GM12878 (cell line): ENCODE data around the gene TPGS2. TPM values are rescaled to one million over a fixed set of nuclear protein-coding genes. Genes with fewer than 3 reads are reported as not detected.

Source experiments
- ATAC-seq: fragments of 200-7000 bp; cut with Tn5 transposase; 3 replicates; pipeline ENCODE4 v1.9.1; 2020; ENCODE audit warnings: mild to moderate bottlenecking, moderate library complexity
- BruUV-seq: library from RNA; stranded (reverse); fragments of 400-500 nt; replicated peaks from 2 replicates; lab custom pipeline; 2021; lab: Mats Ljungman, UMichigan
- CTCF ChIA-PET: fragments of 300-600 bp; sonication (Branson Sonifier 250); formaldehyde crosslinking; extraction: SDS; loops from one replicate; lab custom pipeline; 2021; ENCODE audit warnings: inconsistent platforms; lab: Yijun Ruan, JAX
- POLR2A ChIA-PET: fragments of 350-600 bp; formaldehyde crosslinking; extraction: SDS; loops from one replicate; lab custom pipeline; 2021; ENCODE audit warnings: inconsistent platforms; lab: Charles Lee
- RAD21 ChIA-PET: fragments of 300-600 bp; sonication (Branson Sonifier 250); formaldehyde crosslinking; loops from one replicate; lab custom pipeline; 2023; ENCODE audit warnings: antibody characterized with exemption; ENCODE audit not compliant: unreplicated experiment; lab: Charles Lee
- SMC1A ChIA-PET: fragments of 300-600 bp; sonication (Branson Sonifier 250); formaldehyde crosslinking; loops from one replicate; lab custom pipeline; 2023; ENCODE audit not compliant: unreplicated experiment, uncharacterized antibody; lab: Charles Lee
- DNase-seq: peaks from one replicate; pipeline ENCODE4 v3.0.0-alpha.2; 2011; ENCODE audit warnings: low read depth, low spot score
- FAIRE-seq: peaks from 3 replicates; lab custom pipeline; 2011; peaks lifted over from hg19 to GRCh38; lab: Jason Lieb, UNC
- H2AFZ ChIP-seq: 2 replicates; pipeline ENCODE4 v1.6.0; 2011; ENCODE audit warnings: low read depth, low read length, control low read depth; ENCODE audit not compliant: control insufficient read depth
- H3K27ac ChIP-seq: 2 replicates; pipeline ENCODE4 v1.5.1; 2011; ENCODE audit warnings: control low read depth; ENCODE audit not compliant: control insufficient read depth, insufficient read depth
- H3K27me3 ChIP-seq, 2 experiments: replicated peaks in 1 of 2; 2 replicates each; pipeline versions ENCODE4 v1.6.0 to v1.6.1; 2011; ENCODE audit warnings: low read length in 1 of 2; ENCODE audit not compliant: control insufficient read depth in 2 of 2, insufficient read depth in 2 of 2
- H3K36me3 ChIP-seq, 2 experiments: 2 replicates each; pipeline ENCODE4 v1.5.1; 2011; ENCODE audit warnings: low read length in 1 of 2; ENCODE audit not compliant: control insufficient read depth in 2 of 2, insufficient read depth in 2 of 2
- H3K4me1 ChIP-seq: 2 replicates; pipeline ENCODE4 v1.6.1; 2011; ENCODE audit warnings: mild to moderate bottlenecking, low read length, moderate library complexity, mixed read lengths; ENCODE audit not compliant: control insufficient read depth, insufficient read depth
- H3K4me2 ChIP-seq: 2 replicates; pipeline ENCODE4 v1.6.0; 2011; ENCODE audit warnings: control low read depth; ENCODE audit not compliant: control insufficient read depth, insufficient read depth
- H3K4me3 ChIP-seq: fragments of 200-600 bp; sonication (generic); 2 replicates; pipeline ENCODE4 v1.5.1; 2016
- H3K79me2 ChIP-seq: 2 replicates; pipeline ENCODE4 v1.6.0; 2011; ENCODE audit warnings: low read length; ENCODE audit not compliant: control insufficient read depth, insufficient read depth
- H3K9ac ChIP-seq: 2 replicates; pipeline ENCODE4 v1.8.0; 2011; ENCODE audit warnings: low read length, control low read depth, mixed read lengths; ENCODE audit not compliant: control insufficient read depth, insufficient read depth
- H3K9me3 ChIP-seq: replicated peaks from 3 replicates; pipeline ENCODE4 v1.5.1; 2011; ENCODE audit warnings: mild to moderate bottlenecking, low read length; ENCODE audit not compliant: control insufficient read depth, insufficient read depth
- H4K20me1 ChIP-seq: 2 replicates; pipeline ENCODE4 v1.6.0; 2011; ENCODE audit not compliant: control insufficient read depth, insufficient read depth
- BMI1 ChIP-seq: fragments of 450-650 bp; IDR thresholded peaks from 2 replicates; pipeline ENCODE4 v1.6.1; 2016; ENCODE audit warnings: mild to moderate bottlenecking, moderate library complexity, borderline replicate concordance
- EZH2 ChIP-seq: IDR thresholded peaks from 2 replicates; pipeline ENCODE4 v1.6.1; 2012; ENCODE audit warnings: low read depth, mild to moderate bottlenecking, control low read depth, inconsistent platforms, low read length, borderline replicate concordance; ENCODE audit not compliant: control insufficient read depth
- HDAC6 ChIP-seq: fragments of 200-600 bp; sonication (generic); IDR thresholded peaks from one replicate; pipeline ENCODE4 v1.8.0; 2017; ENCODE audit warnings: antibody characterized with exemption; ENCODE audit not compliant: unreplicated experiment
- NFYA ChIP-seq: IDR thresholded peaks from 2 replicates; pipeline ENCODE4 v1.6.1; 2011; ENCODE audit warnings: low read depth, mild to moderate bottlenecking, low read length, improper control_type of control experiment, borderline replicate concordance
- POLR2AphosphoS2 ChIP-seq: IDR thresholded peaks from 2 replicates; pipeline ENCODE4 v1.6.1; 2011; ENCODE audit warnings: low read depth, mild to moderate bottlenecking, low read length, improper control_type of control experiment, moderate library complexity
- SPI1 ChIP-seq: IDR thresholded peaks from 2 replicates; pipeline ENCODE4 v1.6.1; 2011; ENCODE audit warnings: low read depth, mild to moderate bottlenecking, low read length, moderate library complexity, borderline replicate concordance; ENCODE audit not compliant: insufficient read depth
- STAT3 ChIP-seq: IDR thresholded peaks from 2 replicates; pipeline ENCODE4 v1.6.1; 2011; ENCODE audit warnings: low read depth, low read length, improper control_type of control experiment
- TCF3 ChIP-seq: IDR thresholded peaks from 2 replicates; pipeline ENCODE4 v1.6.1; 2012; ENCODE audit warnings: low read depth, mild to moderate bottlenecking, low read length, borderline replicate concordance; ENCODE audit not compliant: insufficient read depth
- ZNF217 ChIP-seq: fragments of 450-650 bp; IDR thresholded peaks from 2 replicates; pipeline ENCODE4 v1.6.1; 2017; ENCODE audit warnings: antibody characterized with exemption, mild to moderate bottlenecking
- ZNF384 ChIP-seq: IDR thresholded peaks from 2 replicates; pipeline ENCODE4 v1.6.1; 2012; ENCODE audit warnings: low read depth, mild to moderate bottlenecking, low read length, improper control_type of control experiment, borderline replicate concordance
- WGBS: methylation state at CpG from one replicate; pipeline ENCODE4 v1.1.6; 2016; ENCODE audit warnings: low lambda C conversion rate; ENCODE audit not compliant: insufficient replicate concordance, insufficient coverage; ENCODE audit errors: missing lambda C conversion rate; 5-methylcytosine and 5-hydroxymethylcytosine counted together
- in situ Hi-C: fragments of 300-500 bp; cut with MboI; formaldehyde crosslinking; loops from 9 replicates; pipeline ENCODE4 v1.14.3; 2018; ENCODE audit warnings: mixed read lengths
- intact Hi-C: fragments of 100-400 bp; cut with micrococcal nuclease; formaldehyde crosslinking; loops from one replicate; pipeline ENCODE4 v1.14.2; 2022; ENCODE audit not compliant: unreplicated experiment
- polyA plus RNA-seq, 11 experiments: library from polyadenylated mRNA; depleted of rRNA in 4 of 11; unstranded in 6 of 11; stranded (reverse) in 5 of 11; fragments of >200 nt; fragmentation: Nextera tagmentation in 4 of 11; fragmentation: Illumina TruSeq in 1 of 11; extraction: Ambion mirVana in 4 of 11; extraction: Trizol in 1 of 11; gene quantifications; 1 replicate in 1 of 11; 2 replicates in 10 of 11; pipeline versions ENCODE4 v1.2.1 to v1.2.3, GENCODE V29; 2011 to 2016; ENCODE audit warnings: inconsistent platforms in 2 of 11, missing spikeins in 2 of 11, low read depth in 1 of 11
- total RNA-seq, 4 experiments: library from RNA; depleted of rRNA in 3 of 4; stranded (reverse); fragments of >200 nt in 3 of 4; fragmentation: Illumina TruSeq in 1 of 4; extraction: Trizol in 1 of 4; gene quantifications; 2 replicates each; pipeline versions ENCODE4 v1.2.1 to v1.2.3, GENCODE V29; 2013 to 2021
- TF ChIP-seq, protein P1 (sequence below): IDR thresholded peaks from 2 replicates; pipeline ENCODE4 v1.6.1; 2012; ENCODE audit warnings: mild to moderate bottlenecking, low read depth, low read length
- TF ChIP-seq, protein P2 (sequence below): fragments of 450-650 bp; conservative IDR thresholded peaks from 2 replicates; pipeline ENCODE4 v1.6.1; 2017; ENCODE audit warnings: mild to moderate bottlenecking, moderate library complexity

Gene TPGS2
- total and polyA plus RNA-seq, 10 of the 15 experiments (the other 5 are each of a cell fraction or from before 2014, with no cell fraction given) = 39.8 to 181 (median 88.9) TPM

DNA sequence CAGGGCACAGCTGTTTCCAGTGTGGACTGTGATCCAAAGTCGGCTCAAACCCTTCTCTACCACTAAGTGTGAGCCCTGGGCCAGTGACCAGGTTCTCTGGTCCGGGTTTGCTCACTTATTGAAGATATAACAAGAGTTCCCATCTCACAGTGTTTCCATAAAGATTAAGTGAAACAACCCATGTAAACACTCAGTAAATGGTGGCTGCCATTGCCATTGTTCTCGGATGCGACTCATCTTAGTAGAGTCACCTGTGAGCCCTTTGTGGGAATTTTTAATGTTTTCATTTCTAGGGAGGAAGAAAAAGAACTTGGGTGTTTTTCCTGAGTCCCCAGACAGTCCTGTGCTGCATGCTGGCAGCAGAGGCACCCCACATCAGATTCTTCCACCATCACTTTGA is 53.4 kb downstream of the TPGS2 start:
- Histone ChIP-seq H3K4me1 (no peaks in the 10 kb centered on the region), H3K9me3 (no peaks in the 10 kb centered on the region), H3K27ac (no peak overlapping the region), H3K79me2 (no peaks in the 10 kb centered on the region), H3K4me2 (no peak overlapping the region), H3K9ac (no peak overlapping the region), H3K4me3 (no peak overlapping the region), H2AFZ (no peak overlapping the region), H3K36me3 (no peaks in the 10 kb centered on the region; a peak in 1 of 4 replicates), H4K20me1 (no peaks in the 10 kb centered on the region), H3K27me3 (no peaks in the 10 kb centered on the region)
- ChIA-PET RAD21 (no interaction called here), CTCF (no interaction called here), SMC1A (no interaction called here), POLR2A (no interaction called here)
- 67% methylated on average over 4 of the region's 4 CpGs for WGBS
- FAIRE-seq (no peak), ATAC-seq (no peak), DNase-seq (no peak)
- in situ Hi-C loops (no loop called here), intact Hi-C loops (no loop called here)
- BruUV-seq = no TSS peak
- no peak for TF ChIP-seq POLR2AphosphoS2
- TF ChIP-seq ZNF384 = no peak

- in situ Hi-C loops = no loop called here
- no peaks in the 10 kb centered on the region for H3K4me1 ChIP-seq
- WGBS = 65% methylated on average over 4 of the region's 4 CpGs
- no peak overlapping the region for H3K4me2 ChIP-seq
- RAD21 ChIA-PET = no interaction called here
- SMC1A ChIA-PET = interaction anchor here (0.6 kb wide), 1 partner anchor 551 kb away, joined by 3 read pairs; no protein-coding TSS in a partner anchor
- POLR2A ChIA-PET = no interaction called here
- H3K27me3 ChIP-seq = no peaks in the 10 kb centered on the region
- no peak overlapping the region for H3K9ac ChIP-seq
- DNase-seq (no peak), FAIRE-seq (no peak), ATAC-seq (no peak)
- no peaks in the 10 kb centered on the region for H4K20me1 ChIP-seq
- H3K4me3 ChIP-seq = no peak overlapping the region
- intact Hi-C loops = no loop called here
- BruUV-seq = no TSS peak
- no peaks in the 10 kb centered on the region for H3K9me3 ChIP-seq
- H3K79me2 ChIP-seq = no peaks in the 10 kb centered on the region
- no peaks in the 10 kb centered on the region; a peak in 1 of 4 replicates for H3K36me3 ChIP-seq
- no peak overlapping the region for H3K27ac ChIP-seq
- no peak overlapping the region for H2AFZ ChIP-seq
- CTCF ChIA-PET = no interaction called here
- TF ChIP-seq, protein P1, sequence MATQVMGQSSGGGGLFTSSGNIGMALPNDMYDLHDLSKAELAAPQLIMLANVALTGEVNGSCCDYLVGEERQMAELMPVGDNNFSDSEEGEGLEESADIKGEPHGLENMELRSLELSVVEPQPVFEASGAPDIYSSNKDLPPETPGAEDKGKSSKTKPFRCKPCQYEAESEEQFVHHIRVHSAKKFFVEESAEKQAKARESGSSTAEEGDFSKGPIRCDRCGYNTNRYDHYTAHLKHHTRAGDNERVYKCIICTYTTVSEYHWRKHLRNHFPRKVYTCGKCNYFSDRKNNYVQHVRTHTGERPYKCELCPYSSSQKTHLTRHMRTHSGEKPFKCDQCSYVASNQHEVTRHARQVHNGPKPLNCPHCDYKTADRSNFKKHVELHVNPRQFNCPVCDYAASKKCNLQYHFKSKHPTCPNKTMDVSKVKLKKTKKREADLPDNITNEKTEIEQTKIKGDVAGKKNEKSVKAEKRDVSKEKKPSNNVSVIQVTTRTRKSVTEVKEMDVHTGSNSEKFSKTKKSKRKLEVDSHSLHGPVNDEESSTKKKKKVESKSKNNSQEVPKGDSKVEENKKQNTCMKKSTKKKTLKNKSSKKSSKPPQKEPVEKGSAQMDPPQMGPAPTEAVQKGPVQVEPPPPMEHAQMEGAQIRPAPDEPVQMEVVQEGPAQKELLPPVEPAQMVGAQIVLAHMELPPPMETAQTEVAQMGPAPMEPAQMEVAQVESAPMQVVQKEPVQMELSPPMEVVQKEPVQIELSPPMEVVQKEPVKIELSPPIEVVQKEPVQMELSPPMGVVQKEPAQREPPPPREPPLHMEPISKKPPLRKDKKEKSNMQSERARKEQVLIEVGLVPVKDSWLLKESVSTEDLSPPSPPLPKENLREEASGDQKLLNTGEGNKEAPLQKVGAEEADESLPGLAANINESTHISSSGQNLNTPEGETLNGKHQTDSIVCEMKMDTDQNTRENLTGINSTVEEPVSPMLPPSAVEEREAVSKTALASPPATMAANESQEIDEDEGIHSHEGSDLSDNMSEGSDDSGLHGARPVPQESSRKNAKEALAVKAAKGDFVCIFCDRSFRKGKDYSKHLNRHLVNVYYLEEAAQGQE = no peak
- no peak for TF ChIP-seq HDAC6
- TF ChIP-seq BMI1 = no peak
- TF ChIP-seq STAT3 = no peak
- TF ChIP-seq, protein P2, sequence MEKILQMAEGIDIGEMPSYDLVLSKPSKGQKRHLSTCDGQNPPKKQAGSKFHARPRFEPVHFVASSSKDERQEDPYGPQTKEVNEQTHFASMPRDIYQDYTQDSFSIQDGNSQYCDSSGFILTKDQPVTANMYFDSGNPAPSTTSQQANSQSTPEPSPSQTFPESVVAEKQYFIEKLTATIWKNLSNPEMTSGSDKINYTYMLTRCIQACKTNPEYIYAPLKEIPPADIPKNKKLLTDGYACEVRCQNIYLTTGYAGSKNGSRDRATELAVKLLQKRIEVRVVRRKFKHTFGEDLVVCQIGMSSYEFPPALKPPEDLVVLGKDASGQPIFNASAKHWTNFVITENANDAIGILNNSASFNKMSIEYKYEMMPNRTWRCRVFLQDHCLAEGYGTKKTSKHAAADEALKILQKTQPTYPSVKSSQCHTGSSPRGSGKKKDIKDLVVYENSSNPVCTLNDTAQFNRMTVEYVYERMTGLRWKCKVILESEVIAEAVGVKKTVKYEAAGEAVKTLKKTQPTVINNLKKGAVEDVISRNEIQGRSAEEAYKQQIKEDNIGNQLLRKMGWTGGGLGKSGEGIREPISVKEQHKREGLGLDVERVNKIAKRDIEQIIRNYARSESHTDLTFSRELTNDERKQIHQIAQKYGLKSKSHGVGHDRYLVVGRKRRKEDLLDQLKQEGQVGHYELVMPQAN = no peak
- no peak for TF ChIP-seq TCF3
- no peak for TF ChIP-seq EZH2
- no peak for TF ChIP-seq NFYA
- TF ChIP-seq SPI1 = no peak
- no peak for TF ChIP-seq ZNF217
Observed at GRCh38 chr18:36772241-36772723, 56.5 kb downstream of the TPGS2 start.
